COLO829 (cell line): Measurements from ENCODE around the gene FMNL2.

Experiments
- DNase-seq: peaks from one replicate; pipeline ENCODE4 v3.0.0; 2012; ENCODE audit warnings: low spot score

FMNL2 gene

DNA sequence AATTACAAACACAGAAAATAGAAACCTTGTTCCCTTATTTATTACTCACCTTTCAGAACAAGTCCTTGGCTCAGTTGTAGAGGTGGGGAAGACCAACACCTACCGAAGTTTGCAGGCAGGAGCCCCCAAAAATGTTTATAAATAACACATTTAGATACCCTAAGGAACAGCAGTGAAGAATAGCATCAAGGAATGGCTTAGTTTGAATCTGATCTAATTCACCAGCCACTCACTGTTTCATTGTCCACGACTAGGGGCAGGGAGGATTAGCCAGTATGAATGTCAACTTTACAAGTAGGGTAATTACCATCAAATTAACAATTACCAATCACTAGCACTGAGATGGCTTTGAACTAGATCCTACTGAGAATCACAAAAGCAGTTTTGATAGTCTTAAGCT lies 316.9 kb downstream of the FMNL2 start:
- DNase-seq, result no peak

DNA sequence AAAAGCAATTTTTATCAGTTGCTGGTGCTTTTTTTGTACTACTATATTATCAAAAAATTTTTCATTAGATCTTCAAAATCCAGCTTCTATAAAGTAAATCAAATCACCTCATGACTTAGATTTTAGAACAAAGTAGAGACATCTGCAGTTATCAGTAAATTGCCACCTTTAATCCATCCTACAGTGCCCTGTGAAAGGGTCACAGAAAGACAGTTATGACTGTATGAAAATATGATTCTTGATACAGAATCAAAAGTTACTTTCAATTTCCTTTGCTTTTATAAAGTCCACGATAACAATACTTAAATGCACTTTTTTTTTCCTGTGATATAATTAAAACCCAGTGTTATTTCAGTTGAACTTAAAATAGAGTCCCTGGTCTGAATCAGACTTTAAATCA lies 320.9 kb downstream of the FMNL2 start:
- no peak for DNase-seq

DNA sequence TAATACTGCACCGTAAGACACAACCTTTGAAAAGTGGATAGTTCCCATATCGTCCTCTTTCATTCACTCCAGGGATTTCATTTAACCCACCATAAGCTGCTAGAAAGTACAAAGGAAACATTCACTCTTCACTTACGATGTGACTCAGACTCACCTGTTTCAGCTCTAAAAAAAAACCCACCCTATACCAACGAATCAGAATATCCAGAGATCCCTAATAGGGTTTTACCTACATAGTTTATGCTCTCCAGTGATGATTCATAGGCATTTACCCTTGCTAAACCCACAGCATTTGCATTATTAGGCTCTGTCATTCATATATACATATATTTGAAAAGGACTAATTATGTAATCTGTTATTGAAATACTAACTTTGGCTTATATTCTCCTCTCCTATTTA lies 322.1 kb downstream of the FMNL2 start:
- no peak for DNase-seq

DNA sequence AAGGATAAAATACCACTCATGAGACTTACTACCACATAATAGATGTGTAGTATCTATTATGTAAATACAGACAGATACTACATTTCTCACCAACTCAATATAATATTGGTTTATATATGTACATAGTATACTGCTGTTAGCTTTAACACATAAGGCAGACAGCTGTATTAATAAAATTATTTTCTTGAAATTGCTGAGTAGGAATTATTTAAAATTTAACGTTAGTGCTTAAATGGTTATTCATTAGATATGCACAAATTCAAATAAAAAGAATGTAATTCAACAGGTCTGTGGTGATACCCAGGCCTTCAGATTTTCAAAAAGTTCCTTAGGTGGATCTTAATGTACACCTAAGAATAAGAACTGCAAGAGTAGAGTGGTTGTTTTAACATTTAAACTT lies 323.2 kb downstream of the FMNL2 start:
- no peak for DNase-seq

DNA sequence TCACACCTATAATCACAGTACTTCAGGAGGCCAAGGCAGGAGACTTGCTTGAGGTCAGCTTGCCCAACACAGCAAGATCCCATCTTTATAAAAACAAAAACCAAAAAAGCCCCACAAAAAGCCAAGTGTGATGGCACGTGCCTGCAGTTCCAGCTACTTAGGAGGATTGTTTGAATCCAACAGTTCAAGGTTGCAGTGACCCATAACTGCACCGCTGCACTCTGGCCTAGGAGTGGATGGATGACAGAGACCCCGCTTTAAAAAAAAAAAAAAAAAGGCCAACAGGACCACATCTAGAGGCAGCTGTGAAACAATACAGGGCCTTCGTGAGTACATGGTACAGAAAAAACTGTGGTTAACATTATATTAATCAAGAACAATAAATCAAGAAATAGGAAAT lies 326.1 kb downstream of the FMNL2 start:
- no peak for DNase-seq

DNA sequence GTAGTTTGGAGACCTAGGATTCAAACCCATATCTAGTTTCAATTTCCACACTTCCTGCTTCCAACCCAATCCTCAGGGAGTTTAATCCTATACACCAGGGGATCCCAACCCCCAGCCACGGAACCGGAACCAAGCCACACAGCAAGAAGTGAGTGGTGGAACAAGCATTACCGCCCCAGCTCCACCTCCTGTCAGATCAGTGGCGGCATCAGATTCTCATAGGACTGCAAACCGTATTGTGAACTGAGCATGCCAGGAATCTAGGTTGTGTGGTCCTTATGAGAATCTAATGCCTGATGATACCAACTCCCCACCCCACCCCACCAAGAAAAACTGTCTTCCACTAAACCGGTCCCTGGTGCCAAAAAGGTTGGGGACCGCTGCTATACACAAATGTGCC lies 329.8 kb downstream of the FMNL2 start:
- no peak for DNase-seq

DNA sequence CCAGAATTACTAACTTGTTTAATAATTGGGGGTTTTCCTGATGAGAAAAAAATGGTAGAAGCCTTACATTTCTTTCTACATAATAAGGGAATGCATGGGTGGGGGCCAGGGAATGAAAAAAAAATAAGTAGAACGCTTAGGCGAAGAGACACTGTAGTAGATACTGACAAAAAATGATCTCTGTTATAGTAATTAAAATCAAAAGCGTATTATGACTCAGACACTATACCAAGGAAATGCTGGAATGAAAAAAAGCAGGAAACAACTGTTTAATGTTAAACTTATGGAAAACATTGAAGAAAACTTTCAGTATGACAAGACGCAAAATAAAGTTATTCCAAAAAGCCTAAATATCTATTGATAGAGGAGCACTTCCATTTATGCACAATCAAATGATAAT lies 339.4 kb downstream of the FMNL2 start:
- no peak for DNase-seq

DNA sequence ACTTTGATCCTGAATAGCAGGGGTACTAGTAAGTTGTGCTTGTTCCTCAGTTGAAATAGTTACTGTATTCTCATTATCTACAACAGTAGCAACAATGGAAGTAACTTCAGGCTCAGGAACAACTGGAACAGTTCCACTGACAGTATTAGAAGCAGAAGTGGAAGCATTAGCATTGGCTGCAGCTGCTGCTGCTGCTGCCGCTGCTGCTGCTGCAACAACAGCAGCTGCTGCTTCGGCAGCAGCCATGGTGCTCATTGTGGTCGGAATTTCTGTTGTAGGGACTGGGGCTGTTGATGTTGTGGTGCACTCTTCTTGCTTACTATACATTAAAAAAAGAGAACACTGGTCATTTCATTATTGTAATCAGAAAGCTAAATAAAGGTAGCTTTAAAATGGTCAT lies 341.5 kb downstream of the FMNL2 start:
- no peak for DNase-seq

DNA sequence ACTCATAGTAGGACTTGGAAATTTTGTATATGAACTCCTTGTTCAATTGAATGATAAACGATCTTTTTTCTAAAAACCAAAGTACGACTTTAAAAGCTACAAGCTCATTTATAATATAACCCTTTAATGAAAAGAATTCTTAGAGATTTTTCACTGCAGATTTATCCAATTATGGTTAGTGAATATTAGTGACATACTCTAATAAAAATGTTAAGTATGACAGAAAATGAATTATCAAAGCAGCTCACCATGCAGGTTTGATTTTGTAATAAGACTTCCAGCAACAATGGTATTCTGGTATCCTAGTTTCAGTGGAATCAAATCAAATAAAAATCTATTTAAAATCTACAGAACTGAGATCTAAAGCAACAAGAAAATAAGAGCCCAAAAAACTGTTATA lies 343.8 kb downstream of the FMNL2 start:
- DNase-seq, result no peak

DNA sequence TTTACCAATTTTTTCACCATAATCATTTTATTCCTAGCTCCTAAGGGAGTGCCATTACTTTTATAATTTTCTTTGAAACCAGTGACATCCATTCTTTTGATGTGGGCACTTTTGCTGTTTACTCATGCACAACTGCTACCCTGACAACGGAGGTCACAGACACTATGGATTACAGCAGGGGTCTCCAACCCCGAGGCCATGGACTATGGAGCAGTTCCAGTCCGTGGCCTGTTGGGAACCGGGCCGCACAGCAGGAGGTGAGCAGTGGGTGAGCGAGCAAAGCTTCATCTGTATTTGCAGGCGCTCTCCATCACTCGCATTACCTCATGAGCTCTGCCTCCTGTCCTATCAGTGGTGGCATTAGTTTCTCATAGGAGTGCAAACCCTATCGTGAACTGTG lies 347.7 kb downstream of the FMNL2 start:
- DNase-seq, result no peak

DNA sequence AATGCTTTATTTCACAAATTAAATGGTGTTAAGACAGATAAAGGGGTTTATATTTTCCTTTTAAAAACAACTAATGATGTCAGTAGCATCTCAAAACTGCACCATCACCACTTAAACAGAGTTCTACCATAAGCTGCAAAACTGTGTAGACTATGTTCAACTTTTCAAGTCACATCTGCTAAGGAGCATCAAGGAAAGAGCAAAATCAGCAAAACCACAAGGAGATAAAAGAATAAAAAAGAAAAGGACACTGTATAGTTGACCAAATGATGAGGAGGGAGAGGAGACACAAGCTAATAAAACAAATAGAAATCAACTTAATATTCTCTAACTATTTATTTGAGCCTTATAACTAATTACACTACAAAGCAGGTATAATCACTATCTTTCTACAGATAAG lies 348.4 kb downstream of the FMNL2 start:
- no peak for DNase-seq

DNA sequence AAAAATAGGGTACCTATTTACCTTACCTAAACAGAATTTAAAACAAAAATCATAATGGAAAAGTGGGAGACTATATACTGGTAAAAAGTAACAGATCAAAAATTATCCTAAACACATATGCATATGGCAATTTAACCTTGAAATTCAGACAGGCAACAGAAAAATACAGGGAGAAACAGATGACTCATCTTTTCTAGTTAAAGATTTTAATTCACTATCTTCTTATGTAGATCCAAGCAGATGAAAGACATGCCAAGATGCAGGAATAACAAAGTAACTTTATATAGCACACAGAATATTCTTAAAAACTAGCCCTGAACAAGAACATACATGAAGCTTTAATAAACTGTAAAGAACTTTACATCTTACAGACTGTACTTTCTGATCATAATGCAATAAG lies 351.3 kb downstream of the FMNL2 start:
- peak; percentile 11 for DNase-seq

DNA sequence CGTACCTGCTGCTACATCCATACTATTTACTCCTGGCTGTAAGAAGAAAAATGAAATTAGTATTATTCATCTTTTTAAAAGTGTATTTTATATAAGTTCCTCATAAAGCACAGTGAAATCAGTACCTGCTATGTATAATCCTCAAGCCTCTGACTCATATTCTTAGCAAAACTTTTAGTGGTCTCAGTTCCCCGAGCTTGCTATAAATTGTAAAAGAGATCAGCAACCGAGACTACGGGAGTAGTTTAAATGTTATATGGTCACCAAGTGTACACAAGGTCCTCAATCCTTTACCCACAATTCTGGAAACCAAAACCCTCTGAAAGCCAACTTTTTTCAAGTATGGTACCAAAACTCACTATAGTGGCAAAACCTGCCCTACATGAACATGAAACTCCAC lies 358.1 kb downstream of the FMNL2 start:
- DNase-seq, result no peak

DNA sequence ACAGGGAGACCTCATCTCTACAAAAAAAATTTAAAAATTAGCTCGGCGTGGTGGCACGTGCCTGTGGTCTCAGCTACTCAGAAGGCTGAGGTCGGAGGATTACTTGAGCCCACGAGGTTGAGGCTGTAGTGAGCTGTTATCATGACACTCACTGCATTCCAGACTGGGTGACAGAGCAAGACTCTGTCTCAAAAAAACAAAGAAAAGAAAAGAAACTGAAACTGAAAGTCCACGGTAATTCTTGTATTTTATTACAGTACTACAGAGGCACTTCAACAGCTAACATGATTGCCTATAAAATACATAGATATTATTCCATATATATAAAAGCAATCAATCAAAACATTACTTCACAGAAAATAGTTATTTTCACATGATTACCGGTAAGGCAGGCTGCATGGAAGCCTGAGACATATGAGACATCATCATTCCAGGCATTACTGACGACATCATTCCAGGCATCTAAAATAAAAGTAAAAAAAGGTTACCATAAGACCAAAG lies 359.2 kb downstream of the FMNL2 start:
- DNase-seq, result peak; percentile 16

DNA sequence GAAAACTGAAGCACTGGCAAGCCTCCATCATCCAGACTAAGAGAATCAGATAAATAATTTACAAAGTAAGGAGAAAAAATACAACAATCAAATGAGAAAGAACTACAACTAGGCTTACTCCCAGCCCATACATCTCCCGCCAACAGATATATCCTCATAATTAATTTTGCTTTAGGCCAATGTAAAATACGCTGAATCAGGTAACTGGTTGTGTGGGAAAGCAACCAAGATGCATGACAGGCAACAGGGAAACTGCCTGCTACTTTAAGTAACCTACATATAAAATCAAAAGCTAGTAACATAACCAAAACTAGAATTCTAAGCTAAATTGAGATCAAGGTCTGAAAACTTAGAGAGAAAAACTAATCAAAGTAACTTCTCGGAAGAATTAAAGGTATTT lies 360.8 kb downstream of the FMNL2 start:
- no peak for DNase-seq

DNA sequence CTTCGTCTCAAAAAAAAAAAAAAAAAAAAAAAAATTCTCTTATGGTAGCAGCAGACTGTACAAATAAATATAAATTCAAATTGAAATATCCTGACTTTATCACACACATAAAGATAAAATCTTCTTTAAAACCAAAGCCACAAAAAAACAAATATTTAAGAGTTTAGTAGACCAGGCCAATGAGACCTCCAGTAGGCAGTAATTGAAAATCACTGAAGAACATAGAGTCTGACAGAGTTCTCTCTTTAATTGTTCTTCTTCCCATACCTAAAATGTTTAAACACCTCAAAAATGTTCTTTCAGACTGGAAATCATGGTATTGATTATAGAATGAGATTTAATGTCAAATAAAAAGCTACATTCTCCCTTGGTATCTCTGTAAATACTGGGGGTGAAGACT lies 361.5 kb downstream of the FMNL2 start:
- DNase-seq, result no peak
